NCI-H524 (cell line): Measurements from ENCODE around the gene TCP11.
A peak's percentile ranks its signal among the peaks of the same experiment; 100 is the strongest.
"Not testable (repeated sequence)": the region's sequence is repeated elsewhere in the genome, so short reads cannot be mapped to it uniquely, and the experiment has no call there.

Experiments used
- DNase-seq, 2 experiments: peaks; one replicate each; lab custom pipeline; 2025; lab: John Stamatoyannopoulos, UW

TCP11 gene

GRCh38 chr6:35146453-35146852 is 5.3 kb upstream of the TCP11 start:
- DNase-seq, result peak; percentile 29 to 57

GRCh38 chr6:35145757-35146156 is 4.6 kb upstream of the TCP11 start:
- DNase-seq, result no peak

- DNase-seq, result no peak
These were observed 1.7 kb upstream of the TCP11 start for GRCh38 chr6:35142588-35143569.

GRCh38 chr6:35140639-35141006 is 516 bp downstream of the TCP11 start:
- DNase-seq, result no peak

DNA sequence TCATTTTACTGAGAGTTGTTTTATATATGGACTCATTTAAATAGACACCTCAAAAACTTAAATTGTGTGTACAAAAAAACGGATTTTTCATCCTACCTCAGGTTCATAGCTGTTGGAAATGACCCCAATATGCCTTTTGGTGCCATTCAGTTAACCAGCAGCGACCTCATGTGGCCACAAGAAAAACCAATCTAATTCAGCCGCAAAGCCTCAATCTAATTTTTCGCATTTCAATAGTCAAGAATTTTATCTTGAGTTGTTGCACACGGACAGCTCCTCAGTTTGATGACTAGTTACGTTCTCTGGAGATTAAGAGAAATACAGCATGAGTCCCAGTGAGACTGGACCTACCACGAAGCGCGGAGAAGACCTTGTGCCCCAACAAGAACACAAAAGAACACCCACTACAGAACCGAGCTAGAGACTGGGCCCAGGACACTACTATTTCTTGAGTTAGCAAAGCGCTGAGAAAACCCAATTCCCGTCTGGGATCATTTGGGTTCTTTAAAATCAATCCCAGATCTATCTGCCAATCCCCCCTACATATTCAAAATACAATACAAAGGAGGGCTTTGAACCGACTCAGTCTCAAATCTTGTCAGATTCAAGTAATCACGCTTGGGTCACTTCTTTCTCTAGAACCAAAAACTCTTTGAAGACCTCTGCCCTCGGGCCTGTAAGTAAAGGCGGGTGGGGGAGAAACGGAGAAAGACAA is 1.1 kb downstream of the TCP11 start:
- DNase-seq, result peak in 1 of 2 experiments; percentile 64

DNA sequence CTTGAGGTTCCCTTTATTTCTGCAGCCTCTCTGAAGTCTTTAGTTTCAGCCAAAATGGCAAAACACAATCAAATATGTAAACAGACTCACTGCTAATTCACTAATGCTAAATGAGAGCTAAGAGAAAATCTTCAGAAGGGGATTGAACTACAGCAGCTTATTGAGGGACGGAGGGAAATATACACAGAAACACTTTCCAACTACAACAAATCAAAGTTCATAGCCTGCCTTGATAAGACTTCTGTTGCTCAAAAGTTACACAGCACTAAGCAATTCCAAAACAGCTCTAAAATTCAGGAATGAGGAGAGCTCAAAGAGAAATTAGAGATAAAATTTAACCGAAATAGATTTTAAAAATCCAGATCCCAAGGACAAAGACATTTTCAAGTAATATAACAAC is 1.7 kb downstream of the TCP11 start:
- no peak for DNase-seq

DNA sequence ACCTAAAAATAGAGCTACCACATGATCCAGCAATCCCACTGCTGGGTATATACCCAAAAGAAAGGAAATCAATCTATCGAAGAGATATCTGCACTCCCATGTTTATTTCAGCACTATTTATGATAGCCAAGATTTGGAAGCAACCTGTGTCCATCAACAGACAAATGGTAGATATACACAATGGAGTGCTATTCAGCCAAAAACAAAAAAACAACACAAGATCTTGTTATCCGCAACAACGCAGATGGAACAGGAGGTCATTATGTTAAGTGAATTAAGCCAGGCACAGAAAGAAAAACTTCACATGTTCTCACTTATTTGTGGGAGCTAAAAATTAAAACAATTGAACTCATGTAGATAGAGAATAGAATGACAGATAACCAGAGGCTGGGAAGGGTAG is 2.9 kb downstream of the TCP11 start:
- not testable (repeated sequence) for DNase-seq

- DNase-seq, result no peak
These were observed 5.0 kb downstream of the TCP11 start for GRCh38 chr6:35136185-35136584.

DNA sequence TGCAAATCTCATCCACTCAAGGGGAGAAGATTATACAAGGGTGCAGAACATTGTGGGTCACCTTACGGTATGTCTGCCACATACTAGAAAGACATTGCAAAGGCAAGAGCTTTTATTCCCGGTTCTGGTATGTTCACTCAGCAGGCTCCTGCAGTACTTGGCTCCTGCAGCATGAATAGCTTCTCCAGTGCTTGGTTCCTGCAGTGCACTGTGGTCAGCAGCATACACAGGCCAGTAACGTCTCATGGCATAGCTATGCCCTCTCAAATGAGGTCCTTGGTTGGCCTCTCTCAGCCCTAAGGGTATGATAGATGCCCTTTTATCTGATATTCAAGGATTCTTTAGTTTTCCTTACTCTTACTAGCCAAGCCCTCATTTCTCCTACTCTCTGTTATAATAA is 12.6 kb downstream of the TCP11 start:
- no peak for DNase-seq

- DNase-seq, result no peak
These were observed 13.1 kb downstream of the TCP11 start for GRCh38 chr6:35128042-35128441.

DNA sequence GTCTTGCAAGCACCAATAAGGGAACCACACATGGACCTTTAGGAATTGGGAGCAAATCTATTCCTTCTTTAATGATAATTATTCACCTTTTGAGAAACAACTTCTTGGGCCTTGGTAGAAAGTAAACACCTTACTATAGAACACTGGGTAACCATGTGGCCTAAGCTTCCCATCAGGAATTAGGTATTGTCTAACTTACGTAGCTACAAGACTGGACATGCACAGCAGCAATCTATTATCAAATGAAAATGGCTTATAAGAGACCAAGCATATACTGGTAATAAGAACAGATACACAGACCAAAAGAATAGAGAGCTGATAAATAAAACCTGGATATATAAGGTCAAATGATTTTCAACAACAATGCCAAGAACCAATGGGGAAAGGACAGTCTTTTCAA is 16.8 kb downstream of the TCP11 start:
- no peak for DNase-seq

- DNase-seq, result no peak
These were observed 20.4 kb downstream of the TCP11 start for GRCh38 chr6:35120746-35121145.

DNA sequence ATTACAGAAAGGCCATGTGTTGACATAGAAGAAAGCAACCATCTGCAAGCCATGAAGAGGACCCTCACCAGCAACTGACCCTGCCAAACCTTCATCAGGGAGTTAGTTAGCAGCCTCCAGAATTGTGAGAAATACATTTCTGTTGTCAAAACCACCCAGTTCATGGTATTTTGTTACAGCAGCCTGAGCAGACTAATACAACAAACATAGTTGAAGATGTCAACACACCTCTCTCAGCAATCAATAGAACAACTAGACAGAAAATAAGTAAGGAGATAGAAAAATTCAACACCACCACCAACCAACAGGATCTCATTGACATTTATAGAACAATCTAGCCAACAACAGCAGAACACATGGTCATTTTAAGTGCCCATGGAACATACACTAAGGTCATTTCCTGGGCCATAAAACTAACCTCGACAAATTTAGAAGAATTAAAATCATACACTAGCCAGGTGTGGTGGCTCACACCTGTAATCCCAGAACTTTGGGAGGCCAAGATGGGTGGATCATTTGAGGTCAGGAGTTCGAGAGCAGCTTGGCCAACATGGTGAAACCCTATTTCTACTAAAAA is 32.7 kb downstream of the TCP11 start:
- no peak for DNase-seq

GRCh38 chr6:35107761-35108160 is 33.4 kb downstream of the TCP11 start:
- DNase-seq, result not testable (repeated sequence)

- not testable (repeated sequence) for DNase-seq
These were observed 33.9 kb downstream of the TCP11 start for GRCh38 chr6:35107208-35107607.

- not testable (repeated sequence) for DNase-seq
These were observed 35.1 kb downstream of the TCP11 start for GRCh38 chr6:35106061-35106460.

DNA sequence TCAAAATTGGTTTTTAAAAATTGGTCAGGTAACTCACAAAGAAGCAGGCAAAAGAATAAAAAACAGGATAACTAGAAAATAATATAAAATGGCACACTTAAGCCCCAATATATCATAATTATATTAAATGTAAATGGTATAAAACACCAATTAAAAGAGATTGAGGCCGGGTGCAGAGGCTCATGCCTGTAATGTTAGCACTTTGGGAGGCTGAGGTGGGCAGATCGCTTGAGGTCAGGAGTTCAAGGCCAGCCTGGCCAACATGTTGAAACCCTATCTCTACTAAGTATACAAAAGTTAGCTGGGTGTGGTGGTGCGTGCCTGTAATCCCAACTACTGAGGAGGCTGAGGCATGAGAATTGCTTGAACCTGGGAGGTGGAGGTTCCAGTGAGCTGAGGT is 36.1 kb downstream of the TCP11 start:
- DNase-seq, result no peak

DNA sequence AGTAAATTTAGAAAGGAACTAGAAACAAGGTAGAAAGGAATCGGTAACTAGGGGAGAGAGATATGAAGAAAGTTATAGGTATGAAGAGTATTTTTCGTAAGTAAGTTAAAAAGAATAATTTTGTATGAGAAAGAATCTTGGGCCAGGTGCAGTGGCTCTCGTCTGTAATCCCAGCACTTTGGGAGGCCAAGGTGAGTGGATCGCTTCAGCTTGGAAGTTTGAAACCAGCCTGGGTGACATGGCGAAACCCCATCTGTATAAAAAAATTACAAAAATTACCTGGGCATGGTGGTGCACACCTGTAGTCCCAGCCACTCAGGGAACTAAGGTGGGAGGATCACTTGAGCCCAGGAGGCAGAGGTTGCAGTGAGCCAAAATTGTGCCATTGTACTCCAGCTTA is 42.0 kb downstream of the TCP11 start:
- no peak for DNase-seq

DNA sequence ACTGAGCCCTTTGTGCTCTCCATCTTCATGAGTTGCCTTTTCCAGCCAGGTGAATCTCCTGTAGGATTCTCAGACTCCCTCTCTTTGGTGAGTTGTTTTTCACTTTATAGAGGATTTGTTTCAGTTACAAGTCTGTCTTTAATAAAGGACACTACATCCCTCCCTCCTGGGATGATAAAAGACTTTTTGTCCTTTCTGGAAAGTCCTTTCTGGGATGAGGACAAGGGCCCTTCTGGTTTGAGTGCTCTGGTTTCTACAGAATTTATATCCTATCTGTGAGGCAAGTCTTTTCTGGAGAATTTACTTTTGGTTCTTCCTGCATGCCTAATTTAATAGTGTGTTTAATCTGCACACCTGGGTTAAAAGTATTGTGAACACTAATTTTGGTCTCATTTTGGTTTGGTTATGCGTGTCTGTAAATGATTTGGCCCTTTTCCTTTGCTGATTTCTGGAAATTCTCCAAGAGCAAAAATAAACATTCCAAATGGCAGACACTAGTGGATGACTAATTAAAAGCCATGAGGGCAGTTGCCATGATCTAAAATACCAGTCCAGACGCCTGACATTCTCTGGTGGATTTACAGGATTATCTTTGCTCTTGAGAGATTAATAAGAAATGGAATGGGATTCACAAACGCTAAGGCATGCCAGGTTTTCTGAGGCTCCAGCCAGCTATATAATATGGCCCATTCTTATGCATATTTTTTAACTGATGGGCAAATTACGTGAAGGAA is 44.8 kb downstream of the TCP11 start:
- peak; percentile 81 to 95 for DNase-seq

DNA sequence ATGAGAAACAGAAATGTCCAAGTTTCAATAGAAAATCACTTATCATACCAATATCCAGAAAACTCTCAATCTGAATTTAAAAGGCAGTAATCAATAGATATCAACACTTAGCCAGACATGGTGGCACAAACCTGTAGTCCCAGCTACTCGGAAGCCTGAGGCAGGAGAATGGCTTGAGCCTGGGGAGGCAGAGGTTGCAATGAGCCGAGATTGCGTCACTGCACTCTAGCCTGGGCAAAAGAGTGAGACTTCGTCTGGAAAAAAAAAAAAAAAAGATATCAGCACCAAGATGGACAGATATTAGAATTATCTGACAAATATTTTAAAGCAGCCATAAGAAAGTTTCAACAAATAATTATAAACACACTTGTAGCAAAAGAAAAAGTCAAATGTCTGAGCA is 47.0 kb downstream of the TCP11 start:
- DNase-seq, result no peak

- DNase-seq, result no peak
These were observed 47.4 kb downstream of the TCP11 start for GRCh38 chr6:35093783-35094182.

DNA sequence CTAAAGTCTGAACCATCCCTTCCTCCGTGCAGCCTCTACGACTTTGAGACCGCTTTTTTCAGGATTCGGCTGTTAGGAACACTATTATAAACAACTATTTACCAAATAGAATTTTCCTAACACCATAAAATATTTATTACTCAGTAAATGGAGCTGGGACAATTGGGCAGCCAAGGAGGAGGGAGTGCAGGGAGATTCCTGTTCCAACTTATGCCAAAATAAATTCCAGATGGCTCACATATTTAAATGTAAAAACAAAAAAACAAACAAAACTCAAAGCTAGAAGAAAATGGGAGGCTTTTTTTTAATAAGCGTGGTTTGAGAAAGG is 48.1 kb downstream of the TCP11 start:
- no peak for DNase-seq
